H1 (cell line): ENCODE measurements around the gene NEUROG1. TPM values are rescaled to one million over a fixed set of nuclear protein-coding genes. Genes with fewer than 3 reads are reported as not detected.

ENCODE experiments used
- CTCF ChIA-PET: fragments of 300-600 bp; sonication (Branson Sonifier 250); formaldehyde crosslinking; loops from one replicate; lab custom pipeline; 2021; ENCODE audit not compliant: partially characterized antibody; lab: Charles Lee
- POLR2A ChIA-PET: fragments of 300-600 bp; sonication (Branson Sonifier 250); formaldehyde crosslinking; loops from one replicate; lab custom pipeline; 2021; ENCODE audit warnings: inconsistent platforms; ENCODE audit not compliant: partially characterized antibody; lab: Charles Lee
- DNase-seq, 2 experiments: peaks; one replicate each; pipeline versions ENCODE4 v3.0.0 to v3.0.0-alpha.2; 2010 to 2022; ENCODE audit warnings: low spot score in 2 of 2, low read depth in 1 of 2, mixed read lengths in 1 of 2
- FAIRE-seq: peaks from 2 replicates; lab custom pipeline; 2011; peaks lifted over from hg19 to GRCh38; lab: Jason Lieb, UNC
- H2AFZ ChIP-seq: 2 replicates; pipeline ENCODE4 v1.8.1; 2012; ENCODE audit warnings: low read length, inconsistent platforms
- H2AK5ac ChIP-seq: 2 replicates; pipeline ENCODE4 v1.6.1; 2013; ENCODE audit warnings: low read depth, low read length
- H2BK120ac ChIP-seq: replicated peaks from 2 replicates; pipeline ENCODE3; 2013; ENCODE audit warnings: low read depth, low read length, inconsistent platforms
- H2BK12ac ChIP-seq: 2 replicates; pipeline ENCODE4 v1.6.1; 2013; ENCODE audit warnings: low read depth, low read length
- H2BK15ac ChIP-seq: 2 replicates; pipeline ENCODE4 v1.6.1; 2013; ENCODE audit warnings: low read length
- H2BK20ac ChIP-seq: 2 replicates; pipeline ENCODE4 v1.6.1; 2013; ENCODE audit warnings: low read length
- H2BK5ac ChIP-seq: 2 replicates; pipeline ENCODE4 v1.6.1; 2013; ENCODE audit warnings: low read depth, low read length
- H3K14ac ChIP-seq: 2 replicates; pipeline ENCODE4 v1.6.1; 2013; ENCODE audit warnings: inconsistent platforms; ENCODE audit not compliant: insufficient read length
- H3K18ac ChIP-seq: 2 replicates; pipeline ENCODE4 v1.6.1; 2013; ENCODE audit warnings: low read length; ENCODE audit errors: extremely low read depth
- H3K23ac ChIP-seq: 2 replicates; pipeline ENCODE4 v1.6.1; 2013; ENCODE audit warnings: inconsistent platforms; ENCODE audit not compliant: insufficient read length
- H3K23me2 ChIP-seq: 2 replicates; pipeline ENCODE4 v1.6.1; 2013; ENCODE audit warnings: low read depth, low read length
- H3K27ac ChIP-seq: 2 replicates; pipeline ENCODE4 v1.6.1; 2011; ENCODE audit warnings: low read depth, low read length, inconsistent platforms
- H3K27me3 ChIP-seq, 4 experiments: replicated peaks in 1 of 4; 1 replicate in 1 of 4; 2 replicates in 3 of 4; pipeline versions ENCODE4 v1.6.1 to v1.8.1; 2011 to 2013; ENCODE audit warnings: low read length in 3 of 4, mild to moderate bottlenecking in 3 of 4, inconsistent platforms in 2 of 4, mixed read lengths in 2 of 4, moderate library complexity in 1 of 4; ENCODE audit not compliant: control insufficient read depth in 3 of 4, insufficient read depth in 3 of 4; ENCODE audit errors: extremely low read depth in 1 of 4
- H3K36me3 ChIP-seq, 4 experiments: 2 replicates each; pipeline versions ENCODE4 v1.6.1 to v1.8.1; 2011 to 2013; ENCODE audit warnings: mild to moderate bottlenecking in 4 of 4, low read length in 3 of 4, moderate library complexity in 2 of 4, control low read depth in 1 of 4, inconsistent platforms in 1 of 4; ENCODE audit not compliant: insufficient read depth in 4 of 4, control insufficient read depth in 2 of 4
- H3K4ac ChIP-seq: replicated peaks from 2 replicates; pipeline ENCODE3; 2013; ENCODE audit warnings: low read length, low read depth, mixed read lengths, inconsistent platforms; ENCODE audit not compliant: insufficient read length
- H3K4me1 ChIP-seq, 4 experiments: replicated peaks in 1 of 4; 1 replicate in 1 of 4; 2 replicates in 3 of 4; pipeline versions ENCODE4 v1.6.1 to v1.8.1; 2011 to 2013; ENCODE audit warnings: low read length in 3 of 4, inconsistent platforms in 2 of 4, mixed read lengths in 1 of 4; ENCODE audit not compliant: insufficient read depth in 4 of 4, control insufficient read depth in 3 of 4
- H3K4me2 ChIP-seq, 2 experiments: 2 replicates each; pipeline versions ENCODE4 v1.6.1 to v1.8.1; 2011 to 2013; ENCODE audit warnings: low read depth in 2 of 2, low read length in 2 of 2, control low read depth in 1 of 2, inconsistent platforms in 1 of 2, mild to moderate bottlenecking in 1 of 2; ENCODE audit not compliant: insufficient read depth in 1 of 2
- H3K4me3 ChIP-seq, 4 experiments: fragments of 200-600, 300-600 bp in 1 of 4; sonication (generic), shearing (Covaris generic), sonication (Bioruptor Twin) in 1 of 4; 2 replicates each; pipeline versions ENCODE4 v1.5.1 to v1.8.1; 2011 to 2016; ENCODE audit warnings: low read length in 4 of 4, low read depth in 3 of 4, control low read depth in 2 of 4, inconsistent platforms in 2 of 4, mild to moderate bottlenecking in 2 of 4, mixed read lengths in 1 of 4, moderate library complexity in 1 of 4; ENCODE audit not compliant: insufficient read depth in 2 of 4; ENCODE audit errors: extremely low read depth in 1 of 4
- H3K56ac ChIP-seq: replicated peaks from 2 replicates; pipeline ENCODE3; 2013; ENCODE audit warnings: low read depth, mild to moderate bottlenecking, mixed read lengths, low read length, inconsistent platforms; ENCODE audit not compliant: insufficient read length
- H3K79me1 ChIP-seq: 2 replicates; pipeline ENCODE4 v1.6.1; 2013; ENCODE audit warnings: low read depth, low read length, control low read depth
- H3K79me2 ChIP-seq, 2 experiments: 2 replicates each; pipeline versions ENCODE4 v1.6.1 to v1.8.1; 2012 to 2013; ENCODE audit warnings: low read length in 2 of 2, mild to moderate bottlenecking in 2 of 2, inconsistent platforms in 1 of 2; ENCODE audit not compliant: insufficient read depth in 2 of 2, control insufficient read depth in 1 of 2
- H3K9ac ChIP-seq, 4 experiments: replicated peaks in 1 of 4; 1 replicate in 1 of 4; 2 replicates in 3 of 4; pipeline versions ENCODE4 v1.6.1 to v1.8.1; 2011 to 2013; ENCODE audit warnings: low read depth in 3 of 4, low read length in 3 of 4, control low read depth in 2 of 4, mild to moderate bottlenecking in 2 of 4, moderate library complexity in 2 of 4, inconsistent platforms in 1 of 4; ENCODE audit errors: extremely low read depth in 1 of 4
- H3K9me3 ChIP-seq, 2 experiments: 2 replicates each; pipeline versions ENCODE4 v1.6.1 to v1.8.1; 2012 to 2013; ENCODE audit warnings: mild to moderate bottlenecking in 2 of 2, moderate library complexity in 2 of 2, control low read depth in 1 of 2, inconsistent platforms in 1 of 2, low read depth in 1 of 2, low read length in 1 of 2, mixed read lengths in 1 of 2; ENCODE audit not compliant: insufficient read depth in 2 of 2
- H4K20me1 ChIP-seq, 2 experiments: replicated peaks in 1 of 2; 2 replicates each; pipeline versions ENCODE3 to v1.8.1; 2011 to 2013; ENCODE audit warnings: inconsistent platforms in 2 of 2, low read length in 2 of 2, mild to moderate bottlenecking in 1 of 2; ENCODE audit not compliant: insufficient read depth in 2 of 2, control insufficient read depth in 1 of 2
- H4K5ac ChIP-seq: 2 replicates; pipeline ENCODE4 v1.6.1; 2013; ENCODE audit warnings: low read length, low read depth, mixed read lengths, inconsistent platforms; ENCODE audit not compliant: insufficient read length
- H4K8ac ChIP-seq: 2 replicates; pipeline ENCODE4 v1.8.0; 2013; ENCODE audit warnings: mild to moderate bottlenecking, moderate library complexity, low read length, inconsistent platforms; ENCODE audit not compliant: insufficient read depth; ENCODE audit errors: extremely low read depth
- H4K91ac ChIP-seq: replicated peaks from 2 replicates; pipeline ENCODE3; 2013; ENCODE audit warnings: low read length, mixed read lengths, inconsistent platforms; ENCODE audit not compliant: insufficient read length
- RAD21 ChIP-seq, 2 experiments: IDR thresholded peaks in 1 of 2; conservative IDR thresholded peaks in 1 of 2; 2 replicates each; pipeline ENCODE4 v1.6.1; 2011; ENCODE audit warnings: low read depth in 2 of 2, low read length in 2 of 2, improper control_type of control experiment in 1 of 2, inconsistent platforms in 1 of 2, mild to moderate bottlenecking in 1 of 2, moderate library complexity in 1 of 2
- WGBS, 2 experiments: shearing (Covaris generic) in 1 of 2; methylation state at CpG; one replicate each; pipeline versions ENCODE4 v1.1.6 to v1.1.7; 2013 to 2015; ENCODE audit warnings: low lambda C conversion rate in 2 of 2, mixed read lengths in 2 of 2, inconsistent platforms in 1 of 2, low coverage in 1 of 2, missing lambda C conversion rate in 1 of 2; ENCODE audit not compliant: insufficient replicate concordance in 2 of 2, insufficient coverage in 1 of 2, insufficient read length in 1 of 2; ENCODE audit errors: extremely low coverage in 1 of 2, missing lambda C conversion rate in 1 of 2; 5-methylcytosine and 5-hydroxymethylcytosine counted together
- polyA plus RNA-seq, 7 experiments: library from polyadenylated mRNA; depleted of rRNA in 3 of 7; stranded (reverse) in 5 of 7; unstranded in 2 of 7; fragments of >200 nt in 5 of 7; fragments of 200-250 nt in 2 of 7; gene quantifications; 1 replicate in 5 of 7; 2 replicates in 1 of 7; 4 replicates in 1 of 7; pipeline versions ENCODE4 v1.2.1 to v1.2.3, GENCODE V29; 2011 to 2013; ENCODE audit warnings: missing spikeins in 2 of 7, mixed read lengths in 2 of 7
- total RNA-seq: library from RNA; stranded (reverse); fragmentation: NEBNext Ultra II Directional; extraction: Animal tissue kit (Norgen Biotek cat#: 25700); gene quantifications from 2 replicates; pipeline ENCODE4 v1.2.1, GENCODE V29; 2021

NEUROG1 gene
- total and polyA plus RNA-seq, 2 of the 8 experiments (the other 6 are each of a cell fraction or from before 2014, with no cell fraction given): not detected

GRCh38 chr5:135543001-135543484, 7.3 kb upstream of the NEUROG1 start:
- no peak overlapping the region for H3K56ac ChIP-seq
- no peak overlapping the region for H4K5ac ChIP-seq
- no peak overlapping the region for H3K14ac ChIP-seq
- H3K23ac ChIP-seq: no peak overlapping the region
- H4K8ac ChIP-seq: no peak overlapping the region
- H4K91ac ChIP-seq: no peak overlapping the region
- peak overlapping the region; percentile 54 to 73; a peak in 2 of 4 replicates for H3K4me2 ChIP-seq
- 5% methylated on average over 5 of the region's 5 CpGs; no CpG with 5 or more reads in 1 of the 2 experiments for WGBS, 2 experiments
- no peak overlapping the region for H2BK120ac ChIP-seq
- H2AFZ ChIP-seq: no peak overlapping the region
- H4K20me1 ChIP-seq: peaks cover 14 to 52% of the 10 kb centered on the region in 2 experiments
- FAIRE-seq (peak; percentile 65), DNase-seq (no peak)
- no peaks in the 10 kb centered on the region; a peak in 1 of 8 replicates for H3K36me3 ChIP-seq
- H3K79me2 ChIP-seq: no peaks in the 10 kb centered on the region
- no peak overlapping the region for H2BK15ac ChIP-seq
- no peak overlapping the region for H3K18ac ChIP-seq
- no peak overlapping the region for H2BK20ac ChIP-seq
- H2BK12ac ChIP-seq: no peak overlapping the region
- no peak overlapping the region for H3K27ac ChIP-seq
- ChIA-PET POLR2A (interaction anchor here (0.6 to 0.9 kb wide), 2 partner anchors 77 to 1537 kb away, joined by 3 read pairs; no protein-coding TSS in a partner anchor), CTCF (interaction anchor here (0.9 to 4.6 kb wide), 8 partner anchors 9 to 291 kb away, joined by 3 to 48 read pairs (median 5); partner anchors contain the start of gene SLC25A48)
- H3K27me3 ChIP-seq: peaks cover 97 to 100% (median 99%) of the 10 kb centered on the region in 4 experiments
- peak overlapping the region in 1 of 4 experiments; percentile 50; a peak in 3 of 8 replicates for H3K4me3 ChIP-seq
- no peaks in the 10 kb centered on the region for H3K79me1 ChIP-seq
- H3K9ac ChIP-seq: no peak overlapping the region
- no peak overlapping the region for H2AK5ac ChIP-seq
- no peaks in the 10 kb centered on the region; the same call in 1 of the 2 replicates for H3K23me2 ChIP-seq
- H2BK5ac ChIP-seq: no peak overlapping the region
- H3K9me3 ChIP-seq: peaks cover 3 to 4% of the 10 kb centered on the region in 2 experiments; a peak in 2 of 4 replicates
- peaks cover 6 to 13% (median 10%) of the 10 kb centered on the region in 4 experiments; a peak in 6 of 7 replicates for H3K4me1 ChIP-seq
- H3K4ac ChIP-seq: no peak overlapping the region
- TF ChIP-seq RAD21 (IDR thresholded peaks at IDR 0.05 in 1 of 2, conservative IDR thresholded peaks at IDR 0.05 in 1 of 2; ENCODE audit: low read depth in 2 of 2, low read length in 2 of 2): no peak
